Measurements from ENCODE around the gene TRMT6. TPM values are rescaled to one million over a fixed set of nuclear protein-coding genes. Genes with fewer than 3 reads are reported as not detected.
A peak's percentile ranks its signal among the peaks of the same experiment; 100 is the strongest.

TRMT6 gene
- total RNA-seq: 7.0 and 13.3 TPM in 2 replicates

GRCh38 chr20:5950271-5951031, at the start of gene TRMT6, which contains the start of gene MCM8:
TRMT6 (minus strand) TSS chr20:5950533; CDS start chr20:5950405, 128 bp downstream.
MCM8 (plus strand) TSS chr20:5950652; CDS start chr20:5952016, 1,364 bp downstream.

Small RNA genes lying within 50 kb of the gene (small RNA-seq; reads per million reads assigned to genes)
- gene RF00019 (ENCODE audit: low replicate concordance): not detected
- gene RNU1-55P (ENCODE audit: low replicate concordance): 3.8 reads per million, percentile 83 among the genes with 10 or more reads in this experiment

Other genes with a start within 250 kb of the TRMT6 start
- gene SHLD1, start 200.1 kb downstream of the TRMT6 start, total RNA-seq: 0.86 and 2.8 TPM in 2 replicates
- 0.14 and 0.22 TPM in 2 replicates for gene CHGB, start 39.0 kb downstream of the TRMT6 start, total RNA-seq
- gene MCM8, start 119 bp upstream of the TRMT6 start, total RNA-seq: 1.8 and 24.2 TPM in 2 replicates
- 34.8 and 43.8 TPM in 2 replicates for gene CRLS1, start 55.6 kb upstream of the TRMT6 start, total RNA-seq
- gene LRRN4, start 103.5 kb upstream of the TRMT6 start, total RNA-seq: 0.22 and 0.29 TPM in 2 replicates
- 0.88 and 7.3 TPM in 2 replicates for gene FERMT1, start 172.5 kb upstream of the TRMT6 start, total RNA-seq